Neural cell (in vitro differentiated cells): ENCODE data around the gene AIMP1.

Source experiments
- EP300 ChIP-seq: fragments of 450-650 bp; conservative IDR thresholded peaks from 2 replicates; pipeline ENCODE4 v1.6.1; 2014; ENCODE audit warnings: antibody characterized with exemption, mild to moderate bottlenecking, moderate library complexity; ENCODE audit not compliant: poor library complexity, severe bottlenecking
- EZH2 ChIP-seq: fragments of 200-600, 300-800 bp; shearing (Covaris generic), sonication (generic); IDR thresholded peaks from 2 replicates; pipeline ENCODE4 v1.6.1; 2014; ENCODE audit warnings: antibody characterized with exemption, low read length, borderline replicate concordance, mild to moderate bottlenecking; ENCODE audit not compliant: insufficient read depth, poor library complexity, severe bottlenecking
- MXI1 ChIP-seq: fragments of 450-650 bp; conservative IDR thresholded peaks from 2 replicates; pipeline ENCODE4 v1.6.1; 2014; ENCODE audit warnings: antibody characterized with exemption, mild to moderate bottlenecking; ENCODE audit not compliant: poor library complexity, severe bottlenecking
- POLR2AphosphoS5 ChIP-seq: IDR thresholded peaks from 2 replicates; pipeline ENCODE4 v1.6.1; 2012
- RAD21 ChIP-seq: fragments of 450-650 bp; conservative IDR thresholded peaks from 2 replicates; pipeline ENCODE4 v1.6.1; 2014; ENCODE audit warnings: antibody characterized with exemption, mild to moderate bottlenecking, moderate library complexity
- TF ChIP-seq, protein P1 (sequence below): fragments of 450-650 bp; IDR thresholded peaks from 2 replicates; pipeline ENCODE4 v1.5.1; 2014; ENCODE audit warnings: antibody characterized with exemption, mild to moderate bottlenecking, moderate library complexity; ENCODE audit not compliant: poor library complexity, severe bottlenecking
- TF ChIP-seq, protein P2 (sequence below): IDR thresholded peaks from 2 replicates; pipeline ENCODE4 v1.6.1; 2012; ENCODE audit warnings: borderline replicate concordance

DNA sequence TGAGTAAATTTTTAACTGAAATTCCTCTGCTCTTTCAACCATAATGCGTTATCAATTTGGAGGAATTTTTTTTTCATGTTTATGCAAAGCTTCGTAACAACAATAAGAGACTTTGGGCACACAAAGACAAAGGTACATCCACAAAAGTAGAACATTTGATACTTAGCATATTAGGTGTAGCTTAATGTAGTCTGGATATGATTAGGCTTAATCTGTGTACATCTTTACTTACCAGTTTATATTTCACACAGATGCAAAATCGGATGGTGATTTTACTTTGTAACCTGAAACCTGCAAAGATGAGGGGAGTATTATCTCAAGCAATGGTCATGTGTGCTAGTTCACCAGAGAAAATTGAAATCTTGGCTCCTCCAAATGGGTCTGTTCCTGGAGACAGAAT, 20.3 kb downstream of the AIMP1 start:
- TF ChIP-seq, protein P1, sequence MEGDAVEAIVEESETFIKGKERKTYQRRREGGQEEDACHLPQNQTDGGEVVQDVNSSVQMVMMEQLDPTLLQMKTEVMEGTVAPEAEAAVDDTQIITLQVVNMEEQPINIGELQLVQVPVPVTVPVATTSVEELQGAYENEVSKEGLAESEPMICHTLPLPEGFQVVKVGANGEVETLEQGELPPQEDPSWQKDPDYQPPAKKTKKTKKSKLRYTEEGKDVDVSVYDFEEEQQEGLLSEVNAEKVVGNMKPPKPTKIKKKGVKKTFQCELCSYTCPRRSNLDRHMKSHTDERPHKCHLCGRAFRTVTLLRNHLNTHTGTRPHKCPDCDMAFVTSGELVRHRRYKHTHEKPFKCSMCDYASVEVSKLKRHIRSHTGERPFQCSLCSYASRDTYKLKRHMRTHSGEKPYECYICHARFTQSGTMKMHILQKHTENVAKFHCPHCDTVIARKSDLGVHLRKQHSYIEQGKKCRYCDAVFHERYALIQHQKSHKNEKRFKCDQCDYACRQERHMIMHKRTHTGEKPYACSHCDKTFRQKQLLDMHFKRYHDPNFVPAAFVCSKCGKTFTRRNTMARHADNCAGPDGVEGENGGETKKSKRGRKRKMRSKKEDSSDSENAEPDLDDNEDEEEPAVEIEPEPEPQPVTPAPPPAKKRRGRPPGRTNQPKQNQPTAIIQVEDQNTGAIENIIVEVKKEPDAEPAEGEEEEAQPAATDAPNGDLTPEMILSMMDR = no peak
- no peak for TF ChIP-seq EP300
- TF ChIP-seq POLR2AphosphoS5 = no peak
- no peak for TF ChIP-seq MXI1
- no peak for TF ChIP-seq RAD21
- no peak for TF ChIP-seq EZH2
- TF ChIP-seq, protein P2, sequence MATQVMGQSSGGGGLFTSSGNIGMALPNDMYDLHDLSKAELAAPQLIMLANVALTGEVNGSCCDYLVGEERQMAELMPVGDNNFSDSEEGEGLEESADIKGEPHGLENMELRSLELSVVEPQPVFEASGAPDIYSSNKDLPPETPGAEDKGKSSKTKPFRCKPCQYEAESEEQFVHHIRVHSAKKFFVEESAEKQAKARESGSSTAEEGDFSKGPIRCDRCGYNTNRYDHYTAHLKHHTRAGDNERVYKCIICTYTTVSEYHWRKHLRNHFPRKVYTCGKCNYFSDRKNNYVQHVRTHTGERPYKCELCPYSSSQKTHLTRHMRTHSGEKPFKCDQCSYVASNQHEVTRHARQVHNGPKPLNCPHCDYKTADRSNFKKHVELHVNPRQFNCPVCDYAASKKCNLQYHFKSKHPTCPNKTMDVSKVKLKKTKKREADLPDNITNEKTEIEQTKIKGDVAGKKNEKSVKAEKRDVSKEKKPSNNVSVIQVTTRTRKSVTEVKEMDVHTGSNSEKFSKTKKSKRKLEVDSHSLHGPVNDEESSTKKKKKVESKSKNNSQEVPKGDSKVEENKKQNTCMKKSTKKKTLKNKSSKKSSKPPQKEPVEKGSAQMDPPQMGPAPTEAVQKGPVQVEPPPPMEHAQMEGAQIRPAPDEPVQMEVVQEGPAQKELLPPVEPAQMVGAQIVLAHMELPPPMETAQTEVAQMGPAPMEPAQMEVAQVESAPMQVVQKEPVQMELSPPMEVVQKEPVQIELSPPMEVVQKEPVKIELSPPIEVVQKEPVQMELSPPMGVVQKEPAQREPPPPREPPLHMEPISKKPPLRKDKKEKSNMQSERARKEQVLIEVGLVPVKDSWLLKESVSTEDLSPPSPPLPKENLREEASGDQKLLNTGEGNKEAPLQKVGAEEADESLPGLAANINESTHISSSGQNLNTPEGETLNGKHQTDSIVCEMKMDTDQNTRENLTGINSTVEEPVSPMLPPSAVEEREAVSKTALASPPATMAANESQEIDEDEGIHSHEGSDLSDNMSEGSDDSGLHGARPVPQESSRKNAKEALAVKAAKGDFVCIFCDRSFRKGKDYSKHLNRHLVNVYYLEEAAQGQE = no peak
